Skeletal muscle satellite cell (primary cell): Measurements from ENCODE around the gene MMP24.
A peak's percentile ranks its signal among the peaks of the same experiment; 100 is the strongest.

Experiments used
- H3K27me3 ChIP-seq: 2 replicates; pipeline ENCODE4 v1.7.0; 2013; ENCODE audit warnings: low read length; ENCODE audit not compliant: control insufficient read depth, insufficient read depth
- H3K36me3 ChIP-seq: 2 replicates; pipeline ENCODE4 v1.7.0; 2013; ENCODE audit warnings: mild to moderate bottlenecking, control low read depth, low read length; ENCODE audit not compliant: insufficient read depth
- H3K4me1 ChIP-seq: 2 replicates; pipeline ENCODE4 v1.7.0; 2013; ENCODE audit warnings: low read length; ENCODE audit not compliant: control insufficient read depth, insufficient read depth
- H3K4me2 ChIP-seq: 2 replicates; pipeline ENCODE4 v1.7.0; 2013; ENCODE audit warnings: mild to moderate bottlenecking, low read length
- H3K4me3 ChIP-seq: 2 replicates; pipeline ENCODE4 v1.7.0; 2013; ENCODE audit warnings: low read length
- H3K9ac ChIP-seq: 2 replicates; pipeline ENCODE4 v1.7.0; 2013; ENCODE audit warnings: mild to moderate bottlenecking, low read depth, low read length, moderate library complexity
- H3K9me3 ChIP-seq: replicated peaks from 2 replicates; pipeline ENCODE4 v1.7.0; 2013; ENCODE audit warnings: mild to moderate bottlenecking, control low read depth, low read length

MMP24 gene

DNA sequence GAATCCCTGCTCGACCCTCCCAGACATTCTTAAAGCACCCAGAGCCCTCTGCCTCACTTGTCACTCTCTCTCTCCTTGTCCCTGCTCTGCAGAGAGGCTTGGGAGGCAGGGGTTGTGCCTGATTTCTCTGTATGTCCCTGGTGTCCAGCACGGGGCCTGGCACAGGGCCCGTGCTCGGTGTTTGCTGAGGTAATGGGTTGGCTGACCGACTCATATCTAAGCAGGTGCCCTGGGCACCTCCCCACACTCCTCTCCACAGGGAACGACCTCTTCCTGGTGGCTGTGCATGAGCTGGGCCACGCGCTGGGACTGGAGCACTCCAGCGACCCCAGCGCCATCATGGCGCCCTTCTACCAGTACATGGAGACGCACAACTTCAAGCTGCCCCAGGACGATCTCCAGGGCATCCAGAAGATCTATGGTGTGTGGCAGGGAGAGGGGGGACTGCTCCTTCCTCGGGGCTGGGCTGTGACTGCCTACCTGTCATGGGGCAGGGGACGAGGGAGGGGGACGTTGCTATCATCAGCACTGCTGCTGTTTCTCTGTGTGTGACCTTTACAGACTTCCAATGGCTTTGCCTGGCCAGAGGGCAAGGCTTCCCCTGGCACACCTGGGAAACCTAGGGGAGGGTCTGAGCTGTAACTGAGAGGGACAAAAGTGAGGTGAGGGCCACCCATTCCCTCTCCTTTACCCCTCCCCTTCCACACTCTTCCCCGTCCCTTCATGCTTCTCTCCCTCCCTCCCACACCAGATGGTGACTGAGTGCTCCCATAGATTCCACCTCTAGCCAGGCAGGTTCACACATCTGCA, 37.2 kb downstream of the MMP24 start:
- Histone ChIP-seq H3K27me3 (no peaks in the 10 kb centered on the region), H3K4me2 (peak overlapping the region; percentile 26), H3K4me1 (peaks cover 12% of the 10 kb centered on the region), H3K36me3 (no peaks in the 10 kb centered on the region), H3K9ac (no peak overlapping the region), H3K4me3 (no peak overlapping the region), H3K9me3 (no peaks in the 10 kb centered on the region)

DNA sequence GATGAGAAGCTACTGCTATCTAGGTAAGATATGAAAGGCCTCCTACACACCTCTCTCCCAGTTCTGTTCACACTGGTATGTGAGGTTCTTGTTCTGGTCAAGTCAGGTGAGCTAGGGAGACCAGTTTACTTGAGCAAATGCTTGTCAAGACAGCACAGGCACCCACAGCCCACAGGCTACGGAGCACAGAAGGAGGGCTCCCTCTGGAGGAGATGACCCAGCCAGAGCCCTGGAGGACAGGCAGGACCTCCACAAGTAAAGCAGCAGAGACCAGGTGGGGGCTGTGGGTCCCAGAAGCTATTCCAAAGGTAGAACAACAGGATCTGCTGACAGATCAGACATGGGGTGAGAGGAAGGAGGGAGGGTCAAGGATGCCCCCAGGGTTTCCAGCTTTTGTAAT, 38.3 kb downstream of the MMP24 start:
- Histone ChIP-seq H3K4me1 (peaks cover 12% of the 10 kb centered on the region), H3K36me3 (no peaks in the 10 kb centered on the region), H3K9me3 (no peaks in the 10 kb centered on the region), H3K27me3 (no peaks in the 10 kb centered on the region), H3K4me3 (no peak overlapping the region), H3K4me2 (no peak overlapping the region), H3K9ac (no peak overlapping the region)

DNA sequence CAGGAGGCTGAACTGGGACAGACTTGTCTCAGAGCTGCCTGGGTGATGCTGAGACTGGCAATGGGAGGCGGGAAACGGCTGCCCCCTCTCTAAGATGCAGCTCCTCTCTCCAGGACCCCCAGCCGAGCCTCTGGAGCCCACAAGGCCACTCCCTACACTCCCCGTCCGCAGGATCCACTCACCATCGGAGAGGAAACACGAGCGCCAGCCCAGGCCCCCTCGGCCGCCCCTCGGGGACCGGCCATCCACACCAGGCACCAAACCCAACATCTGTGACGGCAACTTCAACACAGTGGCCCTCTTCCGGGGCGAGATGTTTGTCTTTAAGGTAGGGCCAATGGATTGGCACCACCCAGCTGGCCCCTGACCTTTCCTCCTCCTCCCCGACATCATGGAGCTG, 40.6 kb downstream of the MMP24 start:
- H3K36me3 ChIP-seq = no peaks in the 10 kb centered on the region
- no peaks in the 10 kb centered on the region for H3K9me3 ChIP-seq
- no peak overlapping the region for H3K9ac ChIP-seq
- H3K4me1 ChIP-seq = peaks cover 12% of the 10 kb centered on the region
- H3K4me3 ChIP-seq = no peak overlapping the region
- no peak overlapping the region for H3K4me2 ChIP-seq
- H3K27me3 ChIP-seq = no peaks in the 10 kb centered on the region

DNA sequence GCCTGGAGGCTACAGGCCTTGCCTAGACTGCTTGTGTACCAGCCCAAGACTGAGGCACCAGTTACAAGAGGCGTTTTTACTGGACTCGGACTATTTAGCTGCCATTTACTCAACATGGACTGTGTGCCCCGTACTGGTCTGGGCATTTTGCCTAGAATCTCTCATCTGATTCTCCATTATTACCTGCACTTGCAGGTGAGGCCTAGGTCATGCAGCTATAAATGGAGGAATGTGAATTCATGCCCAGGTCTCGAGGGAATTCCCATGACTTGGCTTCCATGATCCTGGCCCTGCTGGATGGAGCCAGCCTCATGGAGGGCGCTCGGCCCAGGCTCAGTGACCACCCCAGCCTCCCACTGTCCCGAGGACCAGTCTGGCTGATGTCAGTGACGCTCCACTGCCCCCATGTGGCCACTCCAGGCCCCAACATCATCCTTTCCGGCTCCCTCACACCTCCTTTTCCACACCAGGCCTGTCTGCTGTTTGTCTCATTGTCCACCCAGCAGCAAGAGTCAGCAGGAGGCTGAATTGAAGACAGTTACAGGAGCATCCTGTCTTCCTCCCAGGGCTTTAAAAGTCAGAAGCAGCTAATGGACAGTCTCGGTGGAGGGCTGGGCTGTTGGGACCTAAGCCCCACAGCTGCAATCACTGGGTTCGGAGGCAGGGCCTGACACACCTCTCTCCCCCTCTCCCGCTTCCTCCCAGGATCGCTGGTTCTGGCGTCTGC, 42.7 kb downstream of the MMP24 start:
- Histone ChIP-seq H3K4me1 (no peaks in the 10 kb centered on the region), H3K27me3 (no peaks in the 10 kb centered on the region), H3K4me3 (no peak overlapping the region), H3K36me3 (peaks cover 7% of the 10 kb centered on the region), H3K9ac (no peak overlapping the region), H3K9me3 (no peaks in the 10 kb centered on the region), H3K4me2 (no peak overlapping the region)

DNA sequence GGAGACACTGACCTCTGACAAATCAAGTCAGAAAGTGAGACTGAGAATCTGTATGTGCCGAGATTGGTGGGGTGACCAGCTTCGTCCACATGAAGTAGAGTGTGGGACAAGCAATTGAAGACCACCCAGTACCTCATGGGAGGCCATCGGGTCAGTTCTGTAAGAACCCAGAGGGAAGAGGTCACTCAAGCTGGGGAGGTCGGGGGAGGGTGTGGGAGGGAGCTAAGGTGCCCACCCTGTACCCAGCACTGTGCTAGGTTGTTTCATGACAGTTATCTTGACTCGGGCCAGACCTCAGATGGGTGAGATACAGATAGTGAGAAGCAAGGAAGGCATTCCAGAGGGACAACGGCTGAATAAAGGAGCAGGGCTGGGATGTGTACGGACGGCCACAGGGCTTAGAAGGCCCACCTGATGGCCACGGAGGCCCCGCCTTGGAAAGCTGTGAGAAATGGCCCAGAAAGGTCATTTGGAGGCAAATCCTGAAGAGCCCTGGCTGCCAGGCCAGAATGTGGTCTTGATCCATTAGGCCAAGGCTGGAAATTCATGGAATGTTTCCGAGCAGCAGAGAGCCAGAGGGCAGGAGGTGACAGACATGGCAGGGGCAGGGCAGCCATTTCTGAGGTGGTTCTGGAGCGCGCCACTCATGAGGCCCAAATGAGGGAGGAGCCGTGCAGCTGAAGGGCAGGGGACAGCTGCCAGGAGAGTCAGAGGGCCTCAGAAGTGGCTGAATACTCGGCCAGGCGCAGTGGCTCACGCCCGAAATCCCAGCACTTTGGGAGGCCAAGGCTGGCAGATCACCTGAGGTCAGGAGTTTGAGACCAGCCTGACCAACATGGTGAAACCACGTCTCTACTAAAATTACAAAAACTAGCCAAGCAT, 43.8 kb downstream of the MMP24 start:
- H3K36me3 ChIP-seq = peaks cover 14% of the 10 kb centered on the region
- no peak overlapping the region for H3K4me2 ChIP-seq
- no peak overlapping the region for H3K4me3 ChIP-seq
- no peaks in the 10 kb centered on the region for H3K27me3 ChIP-seq
- no peak overlapping the region for H3K9ac ChIP-seq
- no peaks in the 10 kb centered on the region for H3K9me3 ChIP-seq
- H3K4me1 ChIP-seq = no peaks in the 10 kb centered on the region

DNA sequence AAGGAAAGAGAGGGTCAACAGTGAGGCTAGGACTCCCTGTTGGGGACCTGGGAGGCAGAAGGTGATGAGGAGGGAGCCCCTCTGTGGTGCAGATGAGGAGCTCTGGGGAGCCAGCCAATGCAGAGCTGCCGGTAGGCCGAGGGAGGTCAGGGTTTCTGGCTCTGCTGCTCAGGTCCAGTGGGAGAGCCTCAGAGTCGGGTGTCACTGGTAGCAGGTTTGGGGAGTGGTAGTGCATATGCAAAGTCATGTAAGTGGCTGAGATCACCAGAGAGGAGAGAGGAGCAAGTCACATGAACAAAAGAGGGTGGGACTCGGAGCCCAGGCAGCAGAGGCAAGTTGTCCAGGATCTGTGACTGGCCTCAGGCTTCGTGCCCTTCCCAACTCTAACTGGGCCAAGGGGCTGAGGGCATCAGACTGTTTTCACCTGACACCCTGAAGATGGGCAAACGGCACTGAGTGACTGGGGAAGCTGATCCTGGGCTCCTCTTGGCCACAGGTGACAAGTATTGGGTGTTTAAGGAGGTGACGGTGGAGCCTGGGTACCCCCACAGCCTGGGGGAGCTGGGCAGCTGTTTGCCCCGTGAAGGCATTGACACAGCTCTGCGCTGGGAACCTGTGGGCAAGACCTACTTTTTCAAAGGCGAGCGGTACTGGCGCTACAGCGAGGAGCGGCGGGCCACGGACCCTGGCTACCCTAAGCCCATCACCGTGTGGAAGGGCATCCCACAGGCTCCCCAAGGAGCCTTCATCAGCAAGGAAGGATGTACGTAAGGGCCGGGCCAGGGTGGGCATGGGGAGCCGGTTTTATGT, 44.8 kb downstream of the MMP24 start:
- Histone ChIP-seq H3K36me3 (peaks cover 24% of the 10 kb centered on the region), H3K9me3 (no peaks in the 10 kb centered on the region)

DNA sequence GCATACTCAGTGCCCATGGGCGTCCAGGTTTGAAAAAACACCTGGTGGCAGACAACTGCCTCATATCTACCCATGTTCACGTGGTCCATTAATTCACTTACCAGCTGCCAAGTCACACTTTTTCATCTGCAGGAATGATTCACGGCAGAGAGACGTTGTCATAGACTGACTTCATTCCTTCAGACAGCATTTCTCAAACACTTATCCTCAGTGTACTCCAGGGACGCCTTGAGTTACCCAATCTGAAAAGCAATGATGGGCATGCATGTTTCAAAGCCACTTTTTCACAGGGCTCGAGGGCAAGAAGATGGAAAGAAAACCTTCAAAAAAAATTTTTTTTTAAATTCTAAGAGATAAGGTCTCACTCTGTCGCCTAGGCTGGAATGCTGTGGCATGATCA, 45.4 kb downstream of the MMP24 start:
- Histone ChIP-seq H3K27me3 (no peaks in the 10 kb centered on the region), H3K36me3 (peaks cover 30% of the 10 kb centered on the region), H3K4me3 (no peak overlapping the region), H3K9me3 (no peaks in the 10 kb centered on the region), H3K4me2 (no peak overlapping the region), H3K9ac (no peak overlapping the region), H3K4me1 (peaks cover 12% of the 10 kb centered on the region)

More for the DNA sequence above, 44.8 kb downstream of the MMP24 start:
- no peaks in the 10 kb centered on the region for H3K27me3 ChIP-seq
- no peak overlapping the region for H3K4me3 ChIP-seq
- no peak overlapping the region for H3K4me2 ChIP-seq
- H3K9ac ChIP-seq = no peak overlapping the region
- H3K4me1 ChIP-seq = peaks cover 6% of the 10 kb centered on the region

DNA sequence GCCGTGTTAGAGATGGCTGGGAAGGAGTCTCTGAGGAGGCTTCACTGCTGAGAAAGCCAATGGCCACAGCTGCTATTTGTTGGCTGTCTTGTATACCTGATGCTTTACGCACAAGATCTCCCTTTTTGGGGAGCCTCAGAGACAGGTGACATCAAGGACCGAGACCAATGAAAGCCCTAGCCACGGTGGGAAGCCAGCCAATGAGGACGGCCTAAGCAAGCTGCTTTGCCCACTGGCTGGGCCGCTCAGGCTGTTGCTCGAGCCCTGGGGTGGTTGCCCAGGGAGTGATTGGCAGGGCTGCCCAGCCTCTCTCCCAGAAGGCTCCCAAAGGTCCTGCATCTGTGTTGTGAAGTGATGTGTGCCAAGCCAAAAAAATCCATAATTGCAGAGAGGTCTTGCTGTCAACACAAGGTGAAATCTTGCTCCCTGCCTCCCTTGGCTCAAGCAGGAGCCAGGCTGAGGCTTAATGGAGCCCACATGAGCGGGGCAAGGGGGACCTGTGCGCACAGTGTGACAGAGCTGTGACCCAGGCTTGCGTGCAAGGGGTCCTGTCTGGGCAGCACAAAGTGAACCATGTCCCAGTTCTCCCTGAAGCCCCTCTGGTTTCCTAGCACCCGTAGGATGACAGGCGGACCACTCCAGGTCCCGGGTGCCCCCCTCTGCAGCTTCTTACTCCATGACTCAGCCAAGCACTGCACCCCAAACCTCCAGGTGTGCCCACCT, 47.1 kb downstream of the MMP24 start:
- H3K36me3 ChIP-seq = peaks cover 40% of the 10 kb centered on the region
- H3K9ac ChIP-seq = no peak overlapping the region
- no peak overlapping the region for H3K4me3 ChIP-seq
- H3K9me3 ChIP-seq = no peaks in the 10 kb centered on the region
- H3K4me2 ChIP-seq = no peak overlapping the region
- H3K4me1 ChIP-seq = peaks cover 21% of the 10 kb centered on the region
- H3K27me3 ChIP-seq = no peaks in the 10 kb centered on the region

DNA sequence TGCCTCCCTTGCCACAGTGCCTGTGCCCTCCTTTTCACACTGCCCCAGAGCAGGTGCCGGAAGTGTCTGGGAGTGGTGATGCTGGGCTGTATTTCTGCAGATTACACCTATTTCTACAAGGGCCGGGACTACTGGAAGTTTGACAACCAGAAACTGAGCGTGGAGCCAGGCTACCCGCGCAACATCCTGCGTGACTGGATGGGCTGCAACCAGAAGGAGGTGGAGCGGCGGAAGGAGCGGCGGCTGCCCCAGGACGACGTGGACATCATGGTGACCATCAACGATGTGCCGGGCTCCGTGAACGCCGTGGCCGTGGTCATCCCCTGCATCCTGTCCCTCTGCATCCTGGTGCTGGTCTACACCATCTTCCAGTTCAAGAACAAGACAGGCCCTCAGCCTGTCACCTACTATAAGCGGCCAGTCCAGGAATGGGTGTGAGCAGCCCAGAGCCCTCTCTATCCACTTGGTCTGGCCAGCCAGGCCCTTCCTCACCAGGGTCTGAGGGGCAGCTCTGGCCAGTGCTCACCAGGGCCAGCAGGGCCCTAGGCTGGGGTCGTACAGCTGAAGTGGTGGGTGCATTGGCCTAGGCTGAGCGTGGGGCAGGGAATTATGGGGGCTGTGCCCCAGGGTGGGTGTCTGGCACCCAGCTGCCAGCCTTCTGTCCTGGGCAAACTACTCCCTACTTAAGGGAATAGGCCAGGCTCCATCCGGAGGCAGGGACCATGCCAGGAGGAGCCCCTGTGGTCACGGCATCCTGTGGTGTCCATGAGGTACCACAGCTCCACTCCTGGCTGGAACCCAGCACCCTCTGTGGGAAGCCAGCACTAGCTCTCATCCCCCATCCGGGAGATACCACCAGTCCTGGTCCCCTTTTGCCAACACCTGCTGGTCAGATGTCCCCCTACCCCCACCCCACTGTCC, 47.9 kb downstream of the MMP24 start:
- H3K9me3 ChIP-seq = no peaks in the 10 kb centered on the region
- H3K4me3 ChIP-seq = no peak overlapping the region
- H3K36me3 ChIP-seq = peaks cover 49% of the 10 kb centered on the region
- no peak overlapping the region for H3K9ac ChIP-seq
- H3K27me3 ChIP-seq = no peaks in the 10 kb centered on the region
- H3K4me1 ChIP-seq = peaks cover 24% of the 10 kb centered on the region
- H3K4me2 ChIP-seq = no peak overlapping the region
